Esophagus squamous epithelium (tissue), 5 donors: ENCODE data around the gene REELD1. TPM values are rescaled to one million over a fixed set of nuclear protein-coding genes. Genes with fewer than 3 reads are reported as not detected.
A peak's percentile ranks its signal among the peaks of the same experiment; 100 is the strongest.

ENCODE experiments used
- DNase-seq: peaks from one replicate; lab custom pipeline; 2025; lab: John Stamatoyannopoulos, UW
- H3K27ac ChIP-seq, 4 donors: fragments of 200-600 bp; sonication (generic); one replicate each; pipeline ENCODE4 v1.5.1; 2016 to 2019; ENCODE audit warnings: mild to moderate bottlenecking in 1 of 4
- H3K27me3 ChIP-seq, 4 donors: fragments of 200-600 bp; sonication (generic); 1 replicate in 3 of 4; 2 replicates in 1 of 4; pipeline versions ENCODE4 v1.5.1 to v1.6.0; 2017 to 2021; ENCODE audit warnings: antibody characterized with exemption in 1 of 4
- H3K36me3 ChIP-seq, 3 donors: fragments of 200-600 bp; sonication (generic); one replicate each; pipeline ENCODE4 v1.5.1; 2016 to 2019
- H3K4me1 ChIP-seq, 3 donors: fragments of 200-600 bp; sonication (generic); one replicate each; pipeline ENCODE4 v1.5.1; 2017 to 2019
- H3K4me3 ChIP-seq, 4 donors: fragments of 200-600 bp; sonication (generic); 1 replicate in 3 of 4; 2 replicates in 1 of 4; pipeline ENCODE4 v1.5.1; 2016 to 2019; ENCODE audit warnings: mild to moderate bottlenecking in 2 of 4, moderate library complexity in 1 of 4
- H3K9me3 ChIP-seq, 3 donors: fragments of 200-600 bp; sonication (generic); one replicate each; pipeline ENCODE4 v1.5.1; 2016 to 2019
- POLR2A ChIP-seq, 4 donors: fragments of 450-650 bp; IDR thresholded peaks; one replicate each; pipeline ENCODE4 v1.6.1; 2017; ENCODE audit warnings: antibody characterized with exemption in 4 of 4, mild to moderate bottlenecking in 4 of 4, moderate library complexity in 3 of 4
- WGBS, 2 donors: methylation state at CpG; one replicate each; pipeline ENCODE4 v1.1.5; 2018; 5-methylcytosine and 5-hydroxymethylcytosine counted together
- intact Hi-C: fragments of 100-400 bp; cut with DNase I; formaldehyde crosslinking; loops from one replicate; pipeline ENCODE4 v1.15.0; 2022
- total RNA-seq, 4 donors: library from RNA; depleted of rRNA; stranded (reverse); fragments of >200 nt; gene quantifications; one replicate each; pipeline ENCODE4 v1.1.0, GENCODE V29; 2016
- TF ChIP-seq, protein P1 (sequence below), 6 experiments: fragments of 450-650 bp in 4 of 6; fragments of 200-600 bp in 2 of 6; sonication (generic) in 2 of 6; IDR thresholded peaks; one replicate each; pipeline ENCODE4 v1.5.1; 2016 to 2019; ENCODE audit warnings: antibody characterized with exemption in 6 of 6, mild to moderate bottlenecking in 4 of 6, moderate library complexity in 4 of 6
- donor health status: DM: yes; HTN: yes; CAD: no.

The REELD1 gene
- total RNA-seq, 4 donors from 2014 or later, result not detected

DNA sequence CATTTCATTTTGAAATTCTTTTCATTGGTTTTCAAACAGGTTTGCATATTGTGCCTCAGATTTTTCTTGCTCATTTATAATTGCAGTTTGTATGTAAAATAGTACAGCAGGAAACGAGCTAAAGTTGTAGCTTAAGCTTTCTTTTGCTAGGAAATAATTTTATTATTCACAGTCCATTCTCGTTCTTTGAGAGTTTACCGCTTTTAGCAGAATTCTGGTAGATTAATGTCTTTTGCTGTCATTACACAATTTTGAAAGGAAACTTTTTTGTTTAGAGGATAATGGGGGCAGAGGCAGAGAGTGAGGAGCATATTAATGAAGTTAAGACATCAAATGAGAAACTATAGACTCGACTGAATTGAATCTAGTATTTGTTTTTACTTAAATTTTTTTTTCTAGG lies 28.3 kb upstream of the REELD1 start:
- intact Hi-C loops, result no loop called here
- Histone ChIP-seq H3K9me3 (no peaks in the 10 kb centered on the region), H3K27me3 (no peaks in the 10 kb centered on the region), H3K4me3 (no peak overlapping the region), H3K27ac (no peak overlapping the region), H3K36me3 (peaks cover 0 to 75% (median 0%) of the 10 kb centered on the region in 3 donors), H3K4me1 (peaks cover 0 to 7% (median 0%) of the 10 kb centered on the region in 3 donors)
- DNase-seq, result no peak
- no peak for TF ChIP-seq POLR2A (IDR thresholded peaks at IDR 0.05)
- TF ChIP-seq, protein P1, sequence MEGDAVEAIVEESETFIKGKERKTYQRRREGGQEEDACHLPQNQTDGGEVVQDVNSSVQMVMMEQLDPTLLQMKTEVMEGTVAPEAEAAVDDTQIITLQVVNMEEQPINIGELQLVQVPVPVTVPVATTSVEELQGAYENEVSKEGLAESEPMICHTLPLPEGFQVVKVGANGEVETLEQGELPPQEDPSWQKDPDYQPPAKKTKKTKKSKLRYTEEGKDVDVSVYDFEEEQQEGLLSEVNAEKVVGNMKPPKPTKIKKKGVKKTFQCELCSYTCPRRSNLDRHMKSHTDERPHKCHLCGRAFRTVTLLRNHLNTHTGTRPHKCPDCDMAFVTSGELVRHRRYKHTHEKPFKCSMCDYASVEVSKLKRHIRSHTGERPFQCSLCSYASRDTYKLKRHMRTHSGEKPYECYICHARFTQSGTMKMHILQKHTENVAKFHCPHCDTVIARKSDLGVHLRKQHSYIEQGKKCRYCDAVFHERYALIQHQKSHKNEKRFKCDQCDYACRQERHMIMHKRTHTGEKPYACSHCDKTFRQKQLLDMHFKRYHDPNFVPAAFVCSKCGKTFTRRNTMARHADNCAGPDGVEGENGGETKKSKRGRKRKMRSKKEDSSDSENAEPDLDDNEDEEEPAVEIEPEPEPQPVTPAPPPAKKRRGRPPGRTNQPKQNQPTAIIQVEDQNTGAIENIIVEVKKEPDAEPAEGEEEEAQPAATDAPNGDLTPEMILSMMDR (IDR thresholded peaks at IDR 0.05), result no peak
- WGBS, 2 donors, result 86 to 92% methylated on average over 4 of the region's 4 CpGs

DNA sequence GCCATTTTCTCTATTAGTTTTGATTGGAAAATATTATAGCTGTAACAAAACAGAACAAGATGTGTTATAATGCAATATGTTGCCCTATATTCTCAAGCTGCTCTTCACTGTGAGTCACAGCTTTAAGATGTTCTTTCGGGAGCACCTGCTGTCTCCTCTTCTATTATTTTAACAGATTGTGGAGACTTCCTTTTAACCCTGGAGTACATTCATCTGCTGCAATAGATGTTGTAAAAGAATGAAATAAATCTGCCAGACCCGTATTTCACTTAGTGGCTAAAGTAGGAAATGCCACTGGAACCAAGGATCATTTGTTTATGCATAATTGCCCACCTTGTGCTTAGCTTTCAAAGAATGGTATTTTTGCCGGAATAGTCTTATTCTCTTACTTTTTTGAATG lies 27.7 kb upstream of the REELD1 start:
- DNase-seq, result no peak
- intact Hi-C loops, result no loop called here
- 85 to 88% methylated on average over 3 of the region's 3 CpGs for WGBS, 2 donors
- H3K36me3 ChIP-seq, result peaks cover 0 to 80% (median 0%) of the 10 kb centered on the region in 3 donors
- H3K27ac ChIP-seq, result no peak overlapping the region
- no peaks in the 10 kb centered on the region for H3K9me3 ChIP-seq
- peaks cover 0 to 10% (median 0%) of the 10 kb centered on the region in 3 donors for H3K4me1 ChIP-seq
- H3K4me3 ChIP-seq, result no peak overlapping the region
- TF ChIP-seq POLR2A (IDR thresholded peaks at IDR 0.05), result no peak
- TF ChIP-seq, protein P1 (IDR thresholded peaks at IDR 0.05), result no peak
- no peaks in the 10 kb centered on the region for H3K27me3 ChIP-seq

DNA sequence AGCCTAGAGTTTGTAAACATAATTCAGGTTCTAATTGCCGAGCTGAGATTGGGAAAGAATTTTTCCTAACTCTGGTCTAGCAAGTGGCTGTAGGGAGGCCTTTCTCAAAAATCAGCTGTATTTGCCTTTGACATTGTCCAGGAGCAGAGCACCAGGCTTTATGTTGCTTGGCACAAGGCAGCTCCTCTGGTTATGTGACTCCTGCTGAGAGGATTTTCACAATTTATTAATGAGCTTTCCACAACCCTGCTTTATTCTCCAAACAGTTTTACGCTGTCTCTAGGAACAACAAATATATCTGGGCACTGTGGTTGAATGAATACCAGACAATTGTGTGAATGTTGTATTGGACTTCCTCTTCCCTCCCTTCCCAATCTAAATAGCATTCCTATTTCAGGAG lies 23.9 kb upstream of the REELD1 start:
- Histone ChIP-seq H3K36me3 (peaks cover 0 to 73% (median 0%) of the 10 kb centered on the region in 3 donors), H3K4me3 (no peak overlapping the region), H3K27ac (peak overlapping the region in 1 of 4 donors; percentile 70), H3K27me3 (no peaks in the 10 kb centered on the region), H3K9me3 (no peaks in the 10 kb centered on the region), H3K4me1 (peaks cover 0 to 18% (median 0%) of the 10 kb centered on the region in 3 donors)
- TF ChIP-seq, protein P1 (IDR thresholded peaks at IDR 0.05), result no peak
- TF ChIP-seq POLR2A (IDR thresholded peaks at IDR 0.05), result no peak
- DNase-seq, result no peak
- 70 to 73% methylated on average over 2 of the region's 2 CpGs for WGBS, 2 donors
- intact Hi-C loops, result no loop called here

DNA sequence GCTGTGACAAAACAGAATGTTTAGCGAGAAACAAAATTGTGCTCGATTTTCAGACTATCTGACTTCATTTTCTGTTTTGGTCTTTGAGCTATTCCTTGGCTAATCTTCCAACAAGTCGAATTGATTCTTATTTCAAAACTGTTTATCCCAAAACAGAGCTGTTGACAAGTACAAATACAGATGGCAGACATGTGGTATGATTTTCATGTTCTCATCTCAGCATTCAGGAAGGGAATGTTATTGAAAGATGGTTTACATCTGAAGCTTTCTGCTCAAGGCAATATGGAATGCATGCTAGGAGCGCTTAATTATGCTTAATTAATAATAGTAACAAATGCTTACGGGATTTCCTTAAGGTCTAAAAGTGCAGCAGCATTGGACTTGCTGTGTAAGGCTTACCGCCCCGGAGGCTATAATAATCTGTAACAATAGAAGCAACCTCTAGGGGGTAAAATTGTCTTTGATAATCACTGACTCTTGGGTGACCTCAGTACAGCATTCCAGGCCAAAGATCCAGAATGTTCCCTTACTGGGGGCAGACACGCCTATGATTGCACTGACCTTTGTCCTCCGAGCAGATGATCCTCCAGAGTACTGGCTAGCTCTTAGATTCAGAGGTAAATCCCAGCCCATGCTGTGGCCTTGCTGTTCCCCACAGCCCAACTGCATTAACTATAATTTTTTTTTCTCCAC lies 22.4 kb upstream of the REELD1 start:
- no peaks in the 10 kb centered on the region for H3K9me3 ChIP-seq
- TF ChIP-seq POLR2A (IDR thresholded peaks at IDR 0.05), result no peak
- TF ChIP-seq, protein P1 (IDR thresholded peaks at IDR 0.05), result peak in 1 of 6 experiments; percentile 8
- H3K4me3 ChIP-seq, result no peak overlapping the region
- intact Hi-C loops, result no loop called here
- H3K36me3 ChIP-seq, result peaks cover 0 to 59% (median 0%) of the 10 kb centered on the region in 3 donors
- no peaks in the 10 kb centered on the region for H3K27me3 ChIP-seq
- DNase-seq, result no peak
- 70 to 75% methylated on average over 9 of the region's 9 CpGs for WGBS, 2 donors
- H3K4me1 ChIP-seq, result peaks cover 0 to 18% (median 0%) of the 10 kb centered on the region in 3 donors
- H3K27ac ChIP-seq, result peak overlapping the region in 2 of 4 donors; percentile 16 to 70

DNA sequence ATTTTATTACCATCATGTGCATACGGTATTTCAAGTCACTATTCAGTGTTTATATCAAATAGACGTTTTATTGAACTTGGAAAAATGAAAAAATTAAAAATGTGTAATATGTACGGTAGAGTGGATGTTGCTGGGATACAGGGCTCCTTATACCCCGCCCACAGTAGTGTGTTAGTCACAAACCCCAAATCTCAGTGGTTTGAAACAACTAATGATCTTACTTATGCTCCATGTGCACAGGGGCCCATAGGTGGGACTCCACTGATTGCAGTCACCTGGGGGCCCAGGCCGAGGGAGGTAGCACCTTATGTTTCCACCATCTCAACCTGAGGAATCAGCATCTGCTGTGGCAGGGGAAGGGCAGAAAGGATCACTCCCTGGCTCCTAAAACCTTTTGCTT lies 20.7 kb upstream of the REELD1 start:
- Histone ChIP-seq H3K9me3 (no peaks in the 10 kb centered on the region), H3K4me1 (peaks cover 0 to 18% (median 0%) of the 10 kb centered on the region in 3 donors), H3K27ac (no peak overlapping the region), H3K4me3 (no peak overlapping the region), H3K36me3 (peaks cover 0 to 42% (median 0%) of the 10 kb centered on the region in 3 donors), H3K27me3 (no peaks in the 10 kb centered on the region)
- WGBS, 2 donors, result 84 to 89% methylated on average over 5 of the region's 5 CpGs
- no peak for DNase-seq
- TF ChIP-seq, protein P1 (IDR thresholded peaks at IDR 0.05), result no peak
- no peak for TF ChIP-seq POLR2A (IDR thresholded peaks at IDR 0.05)
- intact Hi-C loops, result no loop called here
